GM12878 (cell line): Measurements from ENCODE around the gene CAB39. TPM values are rescaled to one million over a fixed set of nuclear protein-coding genes. Genes with fewer than 3 reads are reported as not detected.

Experiments
- ATAC-seq: fragments of 200-7000 bp; cut with Tn5 transposase; 3 replicates; pipeline ENCODE4 v1.9.1; 2020; ENCODE audit warnings: mild to moderate bottlenecking, moderate library complexity
- BruUV-seq: library from RNA; stranded (reverse); fragments of 400-500 nt; replicated peaks from 2 replicates; lab custom pipeline; 2021; lab: Mats Ljungman, UMichigan
- CTCF ChIA-PET: fragments of 300-600 bp; sonication (Branson Sonifier 250); formaldehyde crosslinking; extraction: SDS; loops from one replicate; lab custom pipeline; 2021; ENCODE audit warnings: inconsistent platforms; lab: Yijun Ruan, JAX
- POLR2A ChIA-PET: fragments of 350-600 bp; formaldehyde crosslinking; extraction: SDS; loops from one replicate; lab custom pipeline; 2021; ENCODE audit warnings: inconsistent platforms; lab: Charles Lee
- RAD21 ChIA-PET: fragments of 300-600 bp; sonication (Branson Sonifier 250); formaldehyde crosslinking; loops from one replicate; lab custom pipeline; 2023; ENCODE audit warnings: antibody characterized with exemption; ENCODE audit not compliant: unreplicated experiment; lab: Charles Lee
- SMC1A ChIA-PET: fragments of 300-600 bp; sonication (Branson Sonifier 250); formaldehyde crosslinking; loops from one replicate; lab custom pipeline; 2023; ENCODE audit not compliant: unreplicated experiment, uncharacterized antibody; lab: Charles Lee
- DNase-seq: peaks from one replicate; pipeline ENCODE4 v3.0.0-alpha.2; 2011; ENCODE audit warnings: low read depth, low spot score
- FAIRE-seq: peaks from 3 replicates; lab custom pipeline; 2011; peaks lifted over from hg19 to GRCh38; lab: Jason Lieb, UNC
- H2AFZ ChIP-seq: 2 replicates; pipeline ENCODE4 v1.6.0; 2011; ENCODE audit warnings: low read depth, low read length, control low read depth; ENCODE audit not compliant: control insufficient read depth
- H3K27ac ChIP-seq: 2 replicates; pipeline ENCODE4 v1.5.1; 2011; ENCODE audit warnings: control low read depth; ENCODE audit not compliant: control insufficient read depth, insufficient read depth
- H3K27me3 ChIP-seq, 2 experiments: replicated peaks in 1 of 2; 2 replicates each; pipeline versions ENCODE4 v1.6.0 to v1.6.1; 2011; ENCODE audit warnings: low read length in 1 of 2; ENCODE audit not compliant: control insufficient read depth in 2 of 2, insufficient read depth in 2 of 2
- H3K36me3 ChIP-seq, 2 experiments: 2 replicates each; pipeline ENCODE4 v1.5.1; 2011; ENCODE audit warnings: low read length in 1 of 2; ENCODE audit not compliant: control insufficient read depth in 2 of 2, insufficient read depth in 2 of 2
- H3K4me1 ChIP-seq: 2 replicates; pipeline ENCODE4 v1.6.1; 2011; ENCODE audit warnings: mild to moderate bottlenecking, low read length, moderate library complexity, mixed read lengths; ENCODE audit not compliant: control insufficient read depth, insufficient read depth
- H3K4me2 ChIP-seq: 2 replicates; pipeline ENCODE4 v1.6.0; 2011; ENCODE audit warnings: control low read depth; ENCODE audit not compliant: control insufficient read depth, insufficient read depth
- H3K4me3 ChIP-seq: fragments of 200-600 bp; sonication (generic); 2 replicates; pipeline ENCODE4 v1.5.1; 2016
- H3K79me2 ChIP-seq: 2 replicates; pipeline ENCODE4 v1.6.0; 2011; ENCODE audit warnings: low read length; ENCODE audit not compliant: control insufficient read depth, insufficient read depth
- H3K9ac ChIP-seq: 2 replicates; pipeline ENCODE4 v1.8.0; 2011; ENCODE audit warnings: low read length, control low read depth, mixed read lengths; ENCODE audit not compliant: control insufficient read depth, insufficient read depth
- H3K9me3 ChIP-seq: replicated peaks from 3 replicates; pipeline ENCODE4 v1.5.1; 2011; ENCODE audit warnings: mild to moderate bottlenecking, low read length; ENCODE audit not compliant: control insufficient read depth, insufficient read depth
- H4K20me1 ChIP-seq: 2 replicates; pipeline ENCODE4 v1.6.0; 2011; ENCODE audit not compliant: control insufficient read depth, insufficient read depth
- BCL11A ChIP-seq: IDR thresholded peaks from 2 replicates; pipeline ENCODE4 v1.6.1; 2011; ENCODE audit warnings: low read depth, low read length
- BHLHE40 ChIP-seq, 2 experiments: fragments of 450-650 bp in 1 of 2; IDR thresholded peaks; 2 replicates each; pipeline ENCODE4 v1.6.1; 2011 to 2017; ENCODE audit warnings: low read depth in 2 of 2, borderline replicate concordance in 1 of 2, improper control_type of control experiment in 1 of 2, low read length in 1 of 2, mild to moderate bottlenecking in 1 of 2
- CBX3 ChIP-seq: fragments of 200-600 bp; sonication (generic); IDR thresholded peaks from 2 replicates; pipeline ENCODE4 v1.6.1; 2016; ENCODE audit warnings: low read depth, borderline replicate concordance
- E2F4 ChIP-seq: IDR thresholded peaks from 2 replicates; pipeline ENCODE4 v1.6.1; 2012; ENCODE audit warnings: low read depth, low read length, improper control_type of control experiment
- ETV6 ChIP-seq, 2 experiments: fragments of 450-650 bp in 1 of 2; IDR thresholded peaks in 1 of 2; conservative IDR thresholded peaks in 1 of 2; 2 replicates each; pipeline ENCODE4 v1.6.1; 2014; ENCODE audit warnings: antibody characterized with exemption in 1 of 2, borderline replicate concordance in 1 of 2, low read depth in 1 of 2, mild to moderate bottlenecking in 1 of 2, moderate library complexity in 1 of 2
- MAX ChIP-seq: IDR thresholded peaks from 2 replicates; pipeline ENCODE4 v1.6.1; 2012; ENCODE audit warnings: low read depth, low read length, improper control_type of control experiment
- NR2C1 ChIP-seq: fragments of 450-650 bp; IDR thresholded peaks from 2 replicates; pipeline ENCODE4 v1.6.1; 2017; ENCODE audit warnings: antibody characterized with exemption, mild to moderate bottlenecking, moderate library complexity
- RUNX3 ChIP-seq: IDR thresholded peaks from 2 replicates; pipeline ENCODE4 v1.6.1; 2012; ENCODE audit warnings: low read length, inconsistent platforms
- STAT1 ChIP-seq: fragments of 450-650 bp; conservative IDR thresholded peaks from 2 replicates; pipeline ENCODE4 v1.6.1; 2014; ENCODE audit warnings: antibody characterized with exemption, mild to moderate bottlenecking
- TCF12 ChIP-seq: IDR thresholded peaks from 2 replicates; pipeline ENCODE4 v1.6.1; 2011; ENCODE audit warnings: low read depth, mild to moderate bottlenecking, low read length
- YY1 ChIP-seq: IDR thresholded peaks from 2 replicates; pipeline ENCODE4 v1.6.1; 2011; ENCODE audit warnings: low read depth, mild to moderate bottlenecking, low read length
- ZBED1 ChIP-seq: IDR thresholded peaks from 2 replicates; pipeline ENCODE4 v1.6.1; 2016; ENCODE audit warnings: borderline replicate concordance
- ZNF217 ChIP-seq: fragments of 450-650 bp; IDR thresholded peaks from 2 replicates; pipeline ENCODE4 v1.6.1; 2017; ENCODE audit warnings: antibody characterized with exemption, mild to moderate bottlenecking
- WGBS: methylation state at CpG from one replicate; pipeline ENCODE4 v1.1.6; 2016; ENCODE audit warnings: low lambda C conversion rate; ENCODE audit not compliant: insufficient replicate concordance, insufficient coverage; ENCODE audit errors: missing lambda C conversion rate; 5-methylcytosine and 5-hydroxymethylcytosine counted together
- in situ Hi-C: fragments of 300-500 bp; cut with MboI; formaldehyde crosslinking; loops from 9 replicates; pipeline ENCODE4 v1.14.3; 2018; ENCODE audit warnings: mixed read lengths
- intact Hi-C: fragments of 100-400 bp; cut with micrococcal nuclease; formaldehyde crosslinking; loops from one replicate; pipeline ENCODE4 v1.14.2; 2022; ENCODE audit not compliant: unreplicated experiment
- polyA plus RNA-seq, 11 experiments: library from polyadenylated mRNA; depleted of rRNA in 4 of 11; unstranded in 6 of 11; stranded (reverse) in 5 of 11; fragments of >200 nt; fragmentation: Nextera tagmentation in 4 of 11; fragmentation: Illumina TruSeq in 1 of 11; extraction: Ambion mirVana in 4 of 11; extraction: Trizol in 1 of 11; gene quantifications; 1 replicate in 1 of 11; 2 replicates in 10 of 11; pipeline versions ENCODE4 v1.2.1 to v1.2.3, GENCODE V29; 2011 to 2016; ENCODE audit warnings: inconsistent platforms in 2 of 11, missing spikeins in 2 of 11, low read depth in 1 of 11
- total RNA-seq, 4 experiments: library from RNA; depleted of rRNA in 3 of 4; stranded (reverse); fragments of >200 nt in 3 of 4; fragmentation: Illumina TruSeq in 1 of 4; extraction: Trizol in 1 of 4; gene quantifications; 2 replicates each; pipeline versions ENCODE4 v1.2.1 to v1.2.3, GENCODE V29; 2013 to 2021
- TF ChIP-seq, protein P1 (sequence below): IDR thresholded peaks from 2 replicates; pipeline ENCODE4 v1.6.1; 2011; ENCODE audit warnings: borderline replicate concordance, low read depth, mild to moderate bottlenecking, moderate library complexity, mixed read lengths, low read length; ENCODE audit not compliant: insufficient read depth; ENCODE audit errors: extremely low read length

The CAB39 gene
- total and polyA plus RNA-seq, 10 of the 15 experiments (the other 5 are each of a cell fraction or from before 2014, with no cell fraction given): 13.3 to 129 (median 62.9) TPM

DNA sequence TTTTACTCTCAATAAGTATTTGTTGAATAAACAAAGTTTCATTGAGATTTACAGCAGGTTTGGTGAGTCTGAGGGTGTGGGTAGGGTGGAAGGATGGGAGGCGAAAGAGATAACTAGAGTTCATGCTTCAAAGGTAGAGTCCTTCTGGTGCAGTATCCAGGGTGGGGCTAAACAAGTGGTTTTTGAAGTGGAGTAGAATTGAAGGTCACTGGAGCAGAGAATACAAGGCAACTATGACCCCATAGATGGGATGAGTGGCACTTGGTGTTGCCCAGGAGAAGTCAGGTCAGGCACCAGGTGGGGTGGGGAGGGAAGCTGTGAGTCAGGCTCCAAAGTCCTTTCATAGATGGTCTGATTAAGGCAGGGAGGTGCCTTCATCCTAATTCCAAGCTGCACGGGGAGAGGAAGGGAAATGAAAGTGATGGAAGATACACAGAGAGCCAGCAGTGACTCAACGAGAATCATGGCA, 6.6 kb upstream of the CAB39 start (continued):
- TF ChIP-seq, protein P1, sequence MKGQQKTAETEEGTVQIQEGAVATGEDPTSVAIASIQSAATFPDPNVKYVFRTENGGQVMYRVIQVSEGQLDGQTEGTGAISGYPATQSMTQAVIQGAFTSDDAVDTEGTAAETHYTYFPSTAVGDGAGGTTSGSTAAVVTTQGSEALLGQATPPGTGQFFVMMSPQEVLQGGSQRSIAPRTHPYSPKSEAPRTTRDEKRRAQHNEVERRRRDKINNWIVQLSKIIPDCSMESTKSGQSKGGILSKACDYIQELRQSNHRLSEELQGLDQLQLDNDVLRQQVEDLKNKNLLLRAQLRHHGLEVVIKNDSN: no peak
- TF ChIP-seq STAT1 (no peak), BCL11A (no peak), MAX (no peak), NR2C1 (no peak)

GRCh38 chr2:230706966-230707365, 5.7 kb upstream of the CAB39 start:
- Histone ChIP-seq H3K27me3 (no peaks in the 10 kb centered on the region), H3K27ac (no peak overlapping the region), H3K79me2 (no peaks in the 10 kb centered on the region), H3K9me3 (no peaks in the 10 kb centered on the region; the same call in 2 of the 3 replicates), H3K36me3 (no peaks in the 10 kb centered on the region), H4K20me1 (no peaks in the 10 kb centered on the region), H2AFZ (no peak overlapping the region), H3K4me2 (no peak overlapping the region), H3K4me1 (no peaks in the 10 kb centered on the region), H3K4me3 (no peak overlapping the region), H3K9ac (no peak overlapping the region)
- FAIRE-seq (no peak), ATAC-seq (no peak), DNase-seq (no peak)
- ChIA-PET RAD21 (interaction anchor here (0.9 kb wide), 1 partner anchor 38 kb away, joined by 3 read pairs; no protein-coding TSS in a partner anchor), POLR2A (no interaction called here), CTCF (interaction anchor here (0.9 kb wide), 1 partner anchor 36 kb away, joined by 3 read pairs; no protein-coding TSS in a partner anchor), SMC1A (no interaction called here)
- WGBS: 80% methylated on average over 8 of the region's 8 CpGs
- TF ChIP-seq, protein P1: no peak
- TF ChIP-seq CBX3 (no peak), YY1 (no peak), ETV6 (conservative IDR thresholded peaks at IDR 0.05 in 1 of 2, IDR thresholded peaks at IDR 0.05 in 1 of 2; ENCODE audit: borderline replicate concordance in 1 of 2, low read depth in 1 of 2) (no peak), BHLHE40 (IDR thresholded peaks at IDR 0.05; ENCODE audit: borderline replicate concordance in 1 of 2, low read depth in 2 of 2, low read length in 1 of 2) (no peak), ZBED1 (no peak), ZNF217 (no peak), RUNX3 (no peak), E2F4 (no peak), TCF12 (no peak)
- BruUV-seq: no TSS peak
- in situ Hi-C loops: no loop called here
- intact Hi-C loops: no loop called here
